ENCODE data around the gene CHPT1.
"Not testable (repeated sequence)": the region's sequence is repeated elsewhere in the genome, so short reads cannot be mapped to it uniquely, and the experiment has no call there.

CHPT1 gene

DNA sequence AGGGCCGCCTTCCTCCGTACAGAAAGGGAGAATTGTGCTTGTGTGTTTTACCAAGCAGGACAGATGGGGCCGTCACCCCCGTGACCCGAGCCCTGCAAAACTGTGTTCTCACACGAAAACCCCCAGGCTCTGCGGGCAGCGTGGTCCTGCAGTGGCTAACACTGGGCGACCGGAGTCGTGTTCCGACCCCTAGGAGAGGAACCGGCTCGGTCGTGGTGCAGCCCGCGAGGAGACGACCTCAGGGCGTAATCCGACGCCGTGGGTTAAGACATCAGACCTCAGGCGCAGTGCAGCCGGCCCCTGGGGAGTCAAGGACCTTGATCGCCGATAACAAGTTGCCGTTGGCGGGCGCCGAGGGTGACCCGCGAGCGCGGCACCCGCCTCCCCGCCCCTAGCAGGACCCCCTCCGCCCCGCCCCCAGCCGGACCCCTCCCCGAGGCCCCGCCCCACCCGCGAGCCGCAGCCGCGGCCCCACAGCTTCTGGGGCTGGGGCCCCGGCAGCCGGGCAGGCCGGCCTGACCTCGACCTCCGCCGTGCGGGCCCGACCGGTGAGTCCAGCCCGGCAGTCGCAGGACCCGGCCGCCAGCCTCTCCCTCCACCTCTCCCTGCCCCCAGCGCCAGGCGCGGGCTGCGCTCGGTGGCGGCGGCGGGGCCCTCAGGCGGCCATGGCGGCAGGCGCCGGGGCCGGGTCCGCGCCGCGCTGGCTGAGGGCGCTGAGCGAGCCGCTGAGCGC, at the start of gene CHPT1:
CHPT1 (plus strand) TSS at position 444 of the 733 bp plus-strand sequence; CDS start at position 666, 222 bp downstream.
- DNase-seq (ENCODE audit: low read depth), result peak; percentile 46

DNA sequence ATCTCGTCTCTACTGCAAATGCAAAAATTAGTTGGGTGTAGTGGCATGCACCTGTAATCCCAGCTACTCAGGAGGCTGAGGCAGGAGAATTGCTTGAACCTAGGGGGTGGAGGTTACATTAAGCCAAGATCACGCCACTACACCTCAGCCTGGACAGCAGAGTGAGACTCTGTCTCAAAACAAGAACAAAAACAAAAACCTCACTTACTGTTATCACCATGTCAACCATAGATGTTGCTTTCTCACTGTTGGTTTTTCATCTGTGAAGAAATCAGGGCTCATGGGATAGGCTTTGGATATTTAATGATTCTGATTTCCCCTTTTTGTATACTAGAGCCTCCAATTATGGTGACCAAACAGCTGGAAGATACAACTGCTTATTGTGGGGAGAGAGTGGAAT, 49.7 kb upstream of the CHPT1 start:
- DNase-seq (ENCODE audit: low read depth), result no peak

DNA sequence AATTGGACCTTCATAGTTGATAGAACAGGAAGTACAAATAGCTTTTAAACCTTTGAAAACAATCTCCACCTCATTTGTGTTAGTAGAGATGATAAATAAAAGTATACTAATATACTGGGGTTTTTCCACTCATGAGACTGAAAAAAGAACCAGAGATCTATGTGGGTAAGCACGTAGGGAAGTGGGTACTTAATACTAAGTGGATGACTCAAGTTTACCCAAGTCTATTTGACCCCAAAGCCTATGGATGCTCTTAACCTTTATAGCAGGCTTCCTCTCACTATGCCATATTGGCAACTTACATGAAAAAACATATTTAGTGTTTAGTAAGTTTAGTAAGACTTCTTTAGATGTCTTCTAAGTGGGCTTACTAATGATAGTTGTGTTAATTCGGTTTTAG, 49.2 kb upstream of the CHPT1 start:
- DNase-seq (ENCODE audit: low read depth), result no peak

DNA sequence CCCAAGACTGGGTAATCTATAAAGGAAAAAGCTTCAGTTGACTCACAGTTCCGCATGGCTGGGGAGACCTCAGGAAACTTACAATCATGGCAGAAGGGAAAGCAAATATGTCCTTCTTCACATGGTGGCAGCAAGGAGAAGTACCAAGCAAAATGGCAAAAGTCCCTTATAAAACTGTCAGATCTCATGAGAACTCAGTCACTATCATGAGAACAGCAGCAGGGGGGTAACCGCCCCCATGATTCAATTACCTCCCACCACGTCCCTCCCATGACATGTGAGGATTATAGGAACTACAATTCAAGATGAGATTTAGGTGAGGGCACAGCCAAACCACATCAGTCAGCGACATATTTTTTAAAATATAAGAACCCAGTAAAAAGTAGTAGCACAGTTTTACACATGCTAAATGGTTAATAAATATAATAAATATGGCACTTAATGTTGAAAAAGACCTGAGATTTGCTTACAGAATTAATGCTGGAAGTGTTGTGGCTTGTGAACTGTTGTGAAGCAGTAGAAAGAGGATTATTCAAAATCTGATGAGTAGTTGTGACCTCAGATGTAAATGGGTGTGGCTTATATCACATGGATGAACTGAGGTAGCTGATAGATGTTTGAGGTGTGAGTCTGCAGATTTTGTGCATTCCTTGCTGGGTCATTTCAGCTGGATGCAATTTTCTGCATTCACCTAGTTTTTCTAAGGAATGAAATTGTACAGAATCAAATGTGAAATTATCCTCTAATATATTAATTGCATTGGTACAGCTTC, 46.9 kb upstream of the CHPT1 start:
- no peak for DNase-seq (ENCODE audit: low read depth)

GRCh38 chr12:101653030-101653429, 44.4 kb upstream of the CHPT1 start:
- no peak for DNase-seq (ENCODE audit: low read depth)

- no peak for DNase-seq (ENCODE audit: low read depth)
Observed at GRCh38 chr12:101653503-101653902, 43.9 kb upstream of the CHPT1 start.

- no peak for DNase-seq (ENCODE audit: low read depth)
Observed at GRCh38 chr12:101654442-101654841, 43.0 kb upstream of the CHPT1 start.

DNA sequence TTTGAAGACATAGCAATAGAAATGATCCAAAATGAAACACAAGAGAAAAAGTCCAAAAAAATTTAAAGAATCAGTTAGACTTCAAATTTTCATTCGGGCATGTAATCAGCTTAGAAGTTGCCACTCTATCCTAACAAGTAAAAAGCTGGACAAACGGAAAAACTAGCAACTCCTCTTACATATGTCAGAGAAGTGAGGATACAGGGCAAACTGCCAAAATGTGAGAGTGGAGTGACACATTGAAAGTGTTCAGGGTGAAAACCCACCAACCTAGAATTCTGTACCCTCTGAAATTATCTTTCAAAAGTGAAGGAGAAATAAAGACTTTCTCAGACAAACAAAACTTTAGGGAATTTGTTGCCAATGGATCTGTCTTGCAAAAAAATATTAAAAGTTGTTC, 42.0 kb upstream of the CHPT1 start:
- no peak for DNase-seq (ENCODE audit: low read depth)

GRCh38 chr12:101660662-101661061, 36.8 kb upstream of the CHPT1 start:
- DNase-seq (ENCODE audit: low read depth), result not testable (repeated sequence)

DNA sequence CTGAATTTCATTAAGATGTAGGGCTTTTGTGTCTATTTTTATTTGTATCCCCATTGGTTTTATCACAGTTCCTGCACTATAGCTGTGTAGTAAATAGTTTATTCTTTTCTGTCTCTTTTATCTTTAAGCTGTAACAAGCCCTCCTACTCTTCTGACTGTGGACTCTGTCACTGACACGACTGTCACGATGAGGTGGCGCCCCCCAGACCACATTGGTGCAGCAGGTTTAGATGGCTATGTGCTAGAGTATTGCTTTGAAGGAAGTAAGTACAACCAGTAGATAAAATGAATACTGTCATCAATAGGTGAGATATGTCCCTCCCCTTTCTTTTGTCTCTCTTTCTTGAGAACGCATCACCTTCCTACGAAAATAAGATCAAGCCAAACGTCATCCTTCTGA, 34.1 kb upstream of the CHPT1 start:
- no peak for DNase-seq (ENCODE audit: low read depth)

DNA sequence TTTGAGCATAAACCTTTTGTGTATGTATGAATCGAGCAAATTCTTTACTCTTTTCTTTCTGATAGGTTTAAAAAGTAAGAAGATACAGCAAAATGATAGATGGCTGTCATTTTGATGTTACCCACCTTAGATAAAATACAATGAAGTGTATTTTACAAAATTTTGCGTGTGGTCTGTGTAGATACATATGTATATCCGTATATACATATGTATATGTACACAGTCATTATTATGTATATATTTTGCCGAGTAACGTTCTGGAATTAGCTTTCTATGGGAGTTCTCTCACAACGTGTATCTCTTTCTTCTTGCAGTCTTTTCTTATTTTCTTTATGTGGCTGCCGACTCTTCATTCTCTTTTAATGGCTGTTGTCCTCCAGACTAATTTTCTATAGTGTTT, 32.4 kb upstream of the CHPT1 start:
- DNase-seq (ENCODE audit: low read depth), result no peak

GRCh38 chr12:101666052-101666728, 31.2 kb upstream of the CHPT1 start:
- DNase-seq (ENCODE audit: low read depth), result no peak

- no peak for DNase-seq (ENCODE audit: low read depth)
Observed at GRCh38 chr12:101667591-101667990, 29.8 kb upstream of the CHPT1 start.

DNA sequence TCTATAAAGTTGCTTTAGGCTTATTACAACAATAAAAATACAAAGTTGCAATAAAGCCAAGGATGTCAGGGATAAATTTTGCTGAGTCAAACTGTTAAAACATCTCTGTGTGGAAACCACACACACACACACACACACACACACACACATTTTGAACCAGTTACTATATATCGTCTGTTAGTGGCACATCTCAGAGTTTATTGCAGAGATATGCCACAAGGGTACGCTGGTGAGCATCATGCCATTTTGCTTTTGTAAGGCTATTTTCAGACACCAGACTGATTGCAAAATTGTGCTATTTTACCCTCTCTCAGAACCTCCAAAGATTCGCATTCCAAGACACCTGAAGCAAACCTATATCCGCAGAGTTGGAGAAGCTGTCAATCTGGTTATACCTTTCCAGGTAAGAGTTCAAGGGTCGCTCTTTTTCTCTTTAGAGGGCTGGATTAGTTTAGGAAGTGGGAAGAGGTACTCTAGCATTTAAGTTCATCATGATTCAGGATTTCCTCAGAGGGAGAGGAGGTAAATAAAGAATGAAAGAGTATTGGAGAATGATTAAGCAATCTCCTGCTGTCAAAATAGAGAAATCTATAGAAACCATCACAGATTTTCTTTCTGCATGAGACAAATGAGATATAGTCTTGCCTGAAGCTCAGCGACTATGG, 27.3 kb upstream of the CHPT1 start:
- DNase-seq (ENCODE audit: low read depth), result no peak

DNA sequence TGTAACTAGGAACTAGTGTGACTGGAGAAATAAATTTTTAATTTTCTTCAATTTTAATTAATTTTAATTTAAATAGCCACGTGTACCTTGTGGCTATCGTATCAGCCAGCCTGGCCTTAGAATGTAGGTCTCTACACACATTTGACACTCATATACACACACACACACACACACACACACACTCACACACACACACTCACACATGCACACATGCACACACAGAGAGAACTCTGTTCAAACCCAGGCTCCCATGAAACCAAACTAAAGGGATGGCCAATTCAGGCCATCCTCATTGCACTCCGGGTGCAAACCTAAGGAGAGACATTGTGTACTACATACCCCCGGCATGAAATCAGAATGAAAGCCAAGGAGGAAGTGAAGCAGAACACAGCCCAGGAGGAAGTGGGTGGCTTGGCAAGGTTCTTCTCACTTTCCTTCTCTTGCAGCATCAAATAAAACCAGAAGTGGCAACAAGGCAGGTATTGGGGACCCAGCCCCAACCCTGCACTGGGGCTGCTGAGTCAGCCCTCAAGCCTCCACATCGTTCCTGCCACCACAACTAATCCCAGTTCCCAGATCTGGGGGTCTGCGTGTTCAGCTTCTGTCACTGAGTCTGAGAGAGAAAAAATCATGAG, 26.2 kb upstream of the CHPT1 start:
- DNase-seq (ENCODE audit: low read depth), result no peak

- DNase-seq (ENCODE audit: low read depth), result no peak
Observed at GRCh38 chr12:101671833-101672232, 25.6 kb upstream of the CHPT1 start.

DNA sequence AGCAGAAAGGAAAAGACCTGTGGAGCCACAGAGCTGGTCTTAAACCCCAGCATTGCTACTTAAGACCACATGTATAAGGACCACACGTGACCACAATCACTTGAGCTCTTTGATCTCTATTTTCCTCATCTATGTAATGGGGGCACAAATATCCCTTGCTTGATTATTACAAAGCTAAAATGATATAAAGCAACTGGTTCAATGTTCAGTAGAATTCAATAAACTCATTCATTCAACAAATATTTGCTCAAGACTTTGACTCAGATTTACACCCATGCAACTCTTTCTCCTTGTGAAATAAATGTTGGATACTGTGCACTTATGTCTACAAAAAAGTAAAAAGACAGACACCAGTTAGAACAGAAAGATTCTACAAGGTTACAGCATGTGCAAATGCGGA, 21.9 kb upstream of the CHPT1 start:
- DNase-seq (ENCODE audit: low read depth), result no peak

- not testable (repeated sequence) for DNase-seq (ENCODE audit: low read depth)
Observed at GRCh38 chr12:101676497-101676896, 20.9 kb upstream of the CHPT1 start.

DNA sequence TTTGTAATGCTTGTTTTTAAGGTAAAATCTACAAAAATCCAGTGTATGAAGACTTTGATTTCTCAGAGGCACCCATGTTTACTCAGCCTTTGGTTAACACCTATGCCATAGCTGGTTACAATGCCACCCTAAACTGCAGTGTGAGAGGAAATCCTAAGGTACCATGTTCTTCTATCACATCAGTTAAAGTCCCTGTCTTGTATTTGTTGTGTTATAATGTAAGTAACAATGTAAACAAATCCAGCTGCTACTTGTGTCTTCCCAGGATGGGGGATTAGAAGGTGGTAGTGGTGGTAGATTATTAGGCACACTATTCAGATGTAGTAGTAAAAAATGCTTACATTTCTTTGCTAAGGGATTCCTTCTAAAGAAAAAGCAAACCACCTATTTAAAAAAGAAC, 19.4 kb upstream of the CHPT1 start:
- no peak for DNase-seq (ENCODE audit: low read depth)

DNA sequence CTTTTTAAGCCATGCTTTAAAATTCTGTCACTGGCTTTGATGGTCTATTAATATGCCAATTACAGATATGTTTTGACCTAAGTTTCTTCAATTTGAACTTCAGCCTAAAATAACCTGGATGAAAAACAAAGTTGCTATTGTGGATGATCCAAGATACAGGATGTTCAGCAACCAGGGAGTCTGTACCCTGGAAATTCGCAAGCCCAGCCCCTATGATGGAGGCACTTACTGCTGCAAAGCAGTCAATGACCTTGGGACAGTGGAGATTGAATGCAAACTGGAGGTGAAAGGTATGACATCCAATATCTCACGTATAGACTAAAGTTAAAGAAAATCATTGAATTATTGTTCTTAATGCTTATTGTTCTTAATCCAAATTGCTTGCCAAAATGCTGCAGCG, 17.2 kb upstream of the CHPT1 start:
- DNase-seq (ENCODE audit: low read depth), result no peak

DNA sequence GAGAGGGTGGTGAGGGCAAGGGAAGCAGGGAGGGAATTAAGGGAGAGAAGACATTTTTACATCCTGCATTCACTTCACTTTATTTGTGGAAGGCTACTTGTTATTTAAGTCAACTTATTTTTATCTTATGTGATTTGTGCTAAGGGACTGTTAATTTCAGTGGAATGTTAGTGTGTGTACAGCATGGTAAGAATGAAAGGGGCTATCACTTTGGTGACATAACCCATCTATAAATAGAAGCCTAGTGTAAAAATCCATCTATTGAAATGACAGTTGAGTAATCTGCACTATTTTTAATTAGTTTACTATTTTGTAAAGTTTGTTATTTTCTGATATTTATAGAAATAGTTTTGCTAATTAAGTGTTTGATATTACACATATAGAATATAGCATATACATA, 16.8 kb upstream of the CHPT1 start:
- DNase-seq (ENCODE audit: low read depth), result no peak

DNA sequence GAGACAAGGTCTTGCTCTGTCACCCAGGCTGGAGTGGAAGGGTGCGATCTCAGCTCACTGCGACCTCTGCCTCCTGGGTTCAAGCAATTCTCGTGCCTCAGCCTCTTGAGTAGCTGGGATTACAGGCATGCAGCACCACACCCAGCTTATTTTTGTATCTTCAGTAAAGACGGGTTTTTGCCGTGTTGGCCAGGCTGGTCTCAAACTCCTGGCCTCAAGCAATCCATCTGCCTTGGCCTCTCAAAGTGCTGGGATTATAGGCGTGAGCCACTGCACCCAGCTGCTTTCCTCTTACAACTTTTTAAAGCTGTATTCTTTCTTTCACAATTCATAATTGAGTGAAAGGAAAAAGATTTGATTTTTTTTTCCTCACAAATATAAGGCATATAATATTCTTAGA, 15.8 kb upstream of the CHPT1 start:
- not testable (repeated sequence) for DNase-seq (ENCODE audit: low read depth)
